Vagina (tissue), 2 donors: ENCODE results near the gene FBXW4.

Experiments used
- CTCF ChIP-seq, 3 experiments: fragments of 450-650 bp in 2 of 3; fragments of 200-600 bp in 1 of 3; sonication (generic) in 1 of 3; IDR thresholded peaks; one replicate each; pipeline ENCODE4 v1.5.1; 2017 to 2019; ENCODE audit warnings: antibody characterized with exemption in 3 of 3, mild to moderate bottlenecking in 2 of 3, moderate library complexity in 2 of 3
- POLR2A ChIP-seq, 2 donors: fragments of 450-650 bp; IDR thresholded peaks; one replicate each; pipeline ENCODE4 v1.6.1; 2017; ENCODE audit warnings: antibody characterized with exemption in 2 of 2, mild to moderate bottlenecking in 2 of 2, moderate library complexity in 2 of 2
- POLR2AphosphoS5 ChIP-seq, 2 donors: sonication (generic); formaldehyde crosslinking; IDR thresholded peaks; one replicate each; pipeline ENCODE4 v1.9.0; 2017; ENCODE audit warnings: antibody characterized with exemption in 2 of 2, mild to moderate bottlenecking in 2 of 2, low read depth in 1 of 2; ENCODE audit not compliant: insufficient read depth in 1 of 2

DNA sequence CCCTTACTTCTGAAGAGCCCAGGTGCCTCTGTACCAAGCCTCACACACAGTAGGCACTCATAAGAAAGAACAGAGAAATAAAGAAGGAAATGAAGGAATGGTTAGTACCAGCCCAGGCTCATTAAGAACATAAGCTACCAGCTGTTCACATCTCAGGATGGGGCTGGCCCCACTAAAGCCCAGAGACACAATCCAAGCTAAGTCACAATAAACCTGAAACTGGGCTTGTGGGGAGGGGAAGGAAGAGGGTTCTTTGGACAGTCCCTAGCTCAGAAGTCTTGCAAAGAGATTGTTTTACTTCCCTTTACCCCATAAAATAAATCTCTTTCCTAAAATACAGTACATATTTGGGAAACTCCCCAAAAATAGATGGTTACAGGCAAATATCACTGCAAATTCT lies 24.3 kb downstream of the FBXW4 start:
- TF ChIP-seq CTCF (IDR thresholded peaks at IDR 0.05) (no peak), POLR2A (IDR thresholded peaks at IDR 0.05) (no peak), POLR2AphosphoS5 (IDR thresholded peaks at IDR 0.05; ENCODE audit: insufficient read depth in 1 of 2, low read depth in 1 of 2) (no peak)
